Measurements from ENCODE around the gene ENOX1. TPM values are rescaled to one million over a fixed set of nuclear protein-coding genes. Genes with fewer than 3 reads are reported as not detected.

The ENOX1 gene
- total RNA-seq, 1 donor, result 7.4 TPM

GRCh38 chr13:43764349-43764748 is 22.4 kb downstream of the ENOX1 start:
- no peak for TF ChIP-seq CTCF (IDR thresholded peaks at IDR 0.05; ENCODE audit: insufficient read depth, low read length)
- no peak for DNase-seq (ENCODE audit: low read depth)

GRCh38 chr13:43763143-43763759 is 23.5 kb downstream of the ENOX1 start:
- DNase-seq (ENCODE audit: low read depth), result no peak
- TF ChIP-seq CTCF (IDR thresholded peaks at IDR 0.05; ENCODE audit: insufficient read depth, low read length), result no peak
- H3K4me3 ChIP-seq (ENCODE audit: low read depth, low read length), result no peak overlapping the region

More at GRCh38 chr13:43764349-43764748, 22.4 kb downstream of the ENOX1 start:
- no peak overlapping the region for H3K4me3 ChIP-seq (ENCODE audit: low read depth, low read length)

- no peak for DNase-seq (ENCODE audit: low read depth)
Observed at GRCh38 chr13:43761616-43762315, 25.0 kb downstream of the ENOX1 start.

DNA sequence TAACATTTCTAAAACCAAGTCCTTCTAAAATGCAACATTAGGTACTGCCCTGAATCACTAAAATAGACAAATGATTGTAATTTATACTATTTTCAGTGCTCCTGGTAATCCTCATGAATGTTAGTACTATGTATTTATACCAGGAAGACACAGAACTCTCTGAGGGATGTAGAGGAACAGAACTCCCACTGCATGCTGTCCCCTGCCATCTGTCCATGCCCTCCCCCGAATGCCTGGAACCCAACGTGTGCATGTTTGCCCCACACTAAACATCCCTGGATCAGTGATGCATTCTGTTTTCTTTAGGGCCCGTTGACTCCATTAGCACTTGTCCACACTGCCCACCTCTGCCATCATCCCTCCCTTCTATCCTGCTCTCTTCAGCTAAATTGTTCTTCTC is 26.5 kb downstream of the ENOX1 start:
- no peak overlapping the region for H3K4me3 ChIP-seq (ENCODE audit: low read depth, low read length)
- no peak for DNase-seq (ENCODE audit: low read depth)
- TF ChIP-seq CTCF (IDR thresholded peaks at IDR 0.05; ENCODE audit: insufficient read depth, low read length), result no peak

More at GRCh38 chr13:43761616-43762315, 25.0 kb downstream of the ENOX1 start:
- TF ChIP-seq CTCF (IDR thresholded peaks at IDR 0.05; ENCODE audit: insufficient read depth, low read length), result no peak
- H3K4me3 ChIP-seq (ENCODE audit: low read depth, low read length), result no peak overlapping the region

- no peak for DNase-seq (ENCODE audit: low read depth)
- no peak for TF ChIP-seq CTCF (IDR thresholded peaks at IDR 0.05; ENCODE audit: insufficient read depth, low read length)
- H3K4me3 ChIP-seq (ENCODE audit: low read depth, low read length), result no peak overlapping the region
Observed at GRCh38 chr13:43758834-43759233, 27.9 kb downstream of the ENOX1 start.

DNA sequence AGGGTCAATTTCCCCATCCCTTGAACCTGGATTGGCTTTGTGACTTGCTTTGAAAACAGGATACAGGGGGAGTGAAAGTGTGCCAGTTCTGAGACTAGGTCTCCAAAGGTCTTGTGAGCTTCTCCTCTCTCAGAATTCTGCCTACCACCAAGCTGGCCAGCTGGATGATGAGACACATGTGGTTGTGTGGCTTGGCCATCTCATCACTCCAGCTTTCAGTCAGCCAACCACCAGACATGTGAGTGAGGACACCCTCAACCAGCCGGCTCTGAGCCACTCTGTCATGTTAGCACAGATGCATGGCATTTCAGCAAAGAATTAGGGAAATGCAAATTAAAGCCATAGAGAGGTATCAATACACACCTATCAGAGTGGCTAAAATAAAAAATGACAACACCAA is 29.5 kb downstream of the ENOX1 start:
- no peak overlapping the region for H3K4me3 ChIP-seq (ENCODE audit: low read depth, low read length)
- no peak for DNase-seq (ENCODE audit: low read depth)
- no peak for TF ChIP-seq CTCF (IDR thresholded peaks at IDR 0.05; ENCODE audit: insufficient read depth, low read length)
